ENCODE measurements around the gene TOP2B. TPM values are rescaled to one million over a fixed set of nuclear protein-coding genes. Genes with fewer than 3 reads are reported as not detected.

The TOP2B gene
- total and polyA plus RNA-seq, 9 of the 15 experiments (the other 6 are each of a cell fraction or from before 2014, with no cell fraction given): 45.3 to 186 (median 134) TPM

GRCh38 chr3:25563601-25564000 lies 101.1 kb downstream of the TOP2B start (continued):
- TF ChIP-seq MGA (IDR thresholded peaks at IDR 0.05) (no peak), CBFA2T2 (conservative IDR thresholded peaks at IDR 0.05) (no peak), ZFP36 (IDR thresholded peaks at IDR 0.05; ENCODE audit: low read depth, low read length, partially characterized antibody) (no peak), STAT5A (IDR thresholded peaks at IDR 0.05; ENCODE audit: borderline replicate concordance, low read length) (no peak), ZNF778 (CRISPR knock-in tag; IDR thresholded peaks at IDR 0.05) (no peak), DNMT1 (IDR thresholded peaks at IDR 0.05) (no peak), ZNF79 (CRISPR knock-in tag; IDR thresholded peaks at IDR 0.05; ENCODE audit: low read depth) (no peak), NCOA2 (IDR thresholded peaks at IDR 0.05; ENCODE audit: partially characterized antibody in 2 of 2) (no peak), KDM5B (IDR thresholded peaks at IDR 0.05; ENCODE audit: insufficient replicate concordance, low read depth, low read length) (no peak)
- TF ChIP-seq, protein P1, sequence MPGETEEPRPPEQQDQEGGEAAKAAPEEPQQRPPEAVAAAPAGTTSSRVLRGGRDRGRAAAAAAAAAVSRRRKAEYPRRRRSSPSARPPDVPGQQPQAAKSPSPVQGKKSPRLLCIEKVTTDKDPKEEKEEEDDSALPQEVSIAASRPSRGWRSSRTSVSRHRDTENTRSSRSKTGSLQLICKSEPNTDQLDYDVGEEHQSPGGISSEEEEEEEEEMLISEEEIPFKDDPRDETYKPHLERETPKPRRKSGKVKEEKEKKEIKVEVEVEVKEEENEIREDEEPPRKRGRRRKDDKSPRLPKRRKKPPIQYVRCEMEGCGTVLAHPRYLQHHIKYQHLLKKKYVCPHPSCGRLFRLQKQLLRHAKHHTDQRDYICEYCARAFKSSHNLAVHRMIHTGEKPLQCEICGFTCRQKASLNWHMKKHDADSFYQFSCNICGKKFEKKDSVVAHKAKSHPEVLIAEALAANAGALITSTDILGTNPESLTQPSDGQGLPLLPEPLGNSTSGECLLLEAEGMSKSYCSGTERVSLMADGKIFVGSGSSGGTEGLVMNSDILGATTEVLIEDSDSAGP (CRISPR knock-in tag; IDR thresholded peaks at IDR 0.05): no peak
- TF ChIP-seq, protein P2, sequence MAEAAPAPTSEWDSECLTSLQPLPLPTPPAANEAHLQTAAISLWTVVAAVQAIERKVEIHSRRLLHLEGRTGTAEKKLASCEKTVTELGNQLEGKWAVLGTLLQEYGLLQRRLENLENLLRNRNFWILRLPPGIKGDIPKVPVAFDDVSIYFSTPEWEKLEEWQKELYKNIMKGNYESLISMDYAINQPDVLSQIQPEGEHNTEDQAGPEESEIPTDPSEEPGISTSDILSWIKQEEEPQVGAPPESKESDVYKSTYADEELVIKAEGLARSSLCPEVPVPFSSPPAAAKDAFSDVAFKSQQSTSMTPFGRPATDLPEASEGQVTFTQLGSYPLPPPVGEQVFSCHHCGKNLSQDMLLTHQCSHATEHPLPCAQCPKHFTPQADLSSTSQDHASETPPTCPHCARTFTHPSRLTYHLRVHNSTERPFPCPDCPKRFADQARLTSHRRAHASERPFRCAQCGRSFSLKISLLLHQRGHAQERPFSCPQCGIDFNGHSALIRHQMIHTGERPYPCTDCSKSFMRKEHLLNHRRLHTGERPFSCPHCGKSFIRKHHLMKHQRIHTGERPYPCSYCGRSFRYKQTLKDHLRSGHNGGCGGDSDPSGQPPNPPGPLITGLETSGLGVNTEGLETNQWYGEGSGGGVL (CRISPR knock-in tag; IDR thresholded peaks at IDR 0.05): no peak
